WERI-Rb-1 (cell line): ENCODE data around the gene NOXO1.
"Not testable (repeated sequence)": the region's sequence is repeated elsewhere in the genome, so short reads cannot be mapped to it uniquely, and the experiment has no call there.

Experiments
- DNase-seq: peaks from one replicate; pipeline ENCODE4 v3.0.0-alpha.2; 2020
- H3K27ac ChIP-seq: fragments of 250-450 bp; sonication (Bioruptor Pico); 2 replicates; pipeline ENCODE4 v1.5.1; 2020; ENCODE audit warnings: mild to moderate bottlenecking, moderate library complexity
- H3K27me3 ChIP-seq: fragments of 250-450 bp; sonication (Bioruptor Pico); 2 replicates; pipeline ENCODE4 v1.5.1; 2021; ENCODE audit warnings: mild to moderate bottlenecking, low read depth, moderate library complexity; ENCODE audit not compliant: insufficient read depth, severe bottlenecking
- H3K36me3 ChIP-seq: fragments of 250-450 bp; sonication (Bioruptor Pico); 2 replicates; pipeline ENCODE4 v1.5.1; 2020; ENCODE audit warnings: mild to moderate bottlenecking, moderate library complexity
- H3K4me3 ChIP-seq: 2 replicates; pipeline ENCODE4 v1.5.1; 2011; ENCODE audit warnings: low read depth, mild to moderate bottlenecking, control low read depth, low read length
- H3K9me3 ChIP-seq: fragments of 250-450 bp; sonication (Bioruptor Pico); 2 replicates; pipeline ENCODE4 v1.5.1; 2021; ENCODE audit warnings: mild to moderate bottlenecking, moderate library complexity; ENCODE audit not compliant: severe bottlenecking
- TF ChIP-seq, protein P1 (sequence below): IDR thresholded peaks from 2 replicates; pipeline ENCODE4 v1.5.1; 2011; ENCODE audit warnings: low read depth, mild to moderate bottlenecking, control low read depth, inconsistent platforms, low read length

The NOXO1 gene

DNA sequence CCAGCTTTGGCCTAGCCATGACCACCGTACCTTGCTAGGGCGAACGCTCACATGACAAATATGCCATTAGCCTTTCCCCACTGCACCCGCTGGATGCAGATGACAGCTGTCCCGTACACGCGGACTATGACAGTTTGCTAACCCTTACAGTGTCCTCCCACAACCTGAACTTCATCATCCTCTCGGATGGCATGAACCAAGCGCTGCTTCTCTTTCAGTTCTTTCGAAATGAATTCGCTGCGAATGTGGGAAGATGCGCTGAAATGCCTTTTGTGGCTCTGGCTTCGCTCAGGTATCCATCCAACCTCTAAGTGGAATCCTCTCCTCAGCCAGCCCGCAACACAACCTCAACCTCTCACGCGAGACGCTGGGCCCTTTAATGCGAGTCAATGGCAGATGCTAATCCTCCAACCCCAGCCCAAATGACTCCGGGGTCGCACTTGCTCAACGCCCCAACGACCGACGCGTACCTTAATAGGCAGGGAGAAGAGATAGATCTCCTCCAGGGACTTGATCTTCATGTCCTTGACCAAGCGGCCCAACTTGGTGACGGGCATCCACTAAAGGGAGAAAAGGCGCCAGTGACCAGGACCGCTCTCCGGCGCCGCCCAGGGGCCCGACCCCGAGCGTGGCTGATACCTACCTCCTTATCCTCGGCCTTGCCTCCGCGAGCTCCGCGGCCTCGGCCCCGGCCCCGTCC, 17.3 kb downstream of the NOXO1 start:
- no peak for DNase-seq
- Histone ChIP-seq H3K27ac (peak overlapping the region; percentile 92), H3K4me3 (peak overlapping the region; percentile 82), H3K36me3 (peaks cover 43% of the 10 kb centered on the region), H3K9me3 (no peaks in the 10 kb centered on the region), H3K27me3 (no peaks in the 10 kb centered on the region)
- TF ChIP-seq, protein P1, sequence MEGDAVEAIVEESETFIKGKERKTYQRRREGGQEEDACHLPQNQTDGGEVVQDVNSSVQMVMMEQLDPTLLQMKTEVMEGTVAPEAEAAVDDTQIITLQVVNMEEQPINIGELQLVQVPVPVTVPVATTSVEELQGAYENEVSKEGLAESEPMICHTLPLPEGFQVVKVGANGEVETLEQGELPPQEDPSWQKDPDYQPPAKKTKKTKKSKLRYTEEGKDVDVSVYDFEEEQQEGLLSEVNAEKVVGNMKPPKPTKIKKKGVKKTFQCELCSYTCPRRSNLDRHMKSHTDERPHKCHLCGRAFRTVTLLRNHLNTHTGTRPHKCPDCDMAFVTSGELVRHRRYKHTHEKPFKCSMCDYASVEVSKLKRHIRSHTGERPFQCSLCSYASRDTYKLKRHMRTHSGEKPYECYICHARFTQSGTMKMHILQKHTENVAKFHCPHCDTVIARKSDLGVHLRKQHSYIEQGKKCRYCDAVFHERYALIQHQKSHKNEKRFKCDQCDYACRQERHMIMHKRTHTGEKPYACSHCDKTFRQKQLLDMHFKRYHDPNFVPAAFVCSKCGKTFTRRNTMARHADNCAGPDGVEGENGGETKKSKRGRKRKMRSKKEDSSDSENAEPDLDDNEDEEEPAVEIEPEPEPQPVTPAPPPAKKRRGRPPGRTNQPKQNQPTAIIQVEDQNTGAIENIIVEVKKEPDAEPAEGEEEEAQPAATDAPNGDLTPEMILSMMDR: peak; percentile 35; the same call in 1 of the 2 replicates

DNA sequence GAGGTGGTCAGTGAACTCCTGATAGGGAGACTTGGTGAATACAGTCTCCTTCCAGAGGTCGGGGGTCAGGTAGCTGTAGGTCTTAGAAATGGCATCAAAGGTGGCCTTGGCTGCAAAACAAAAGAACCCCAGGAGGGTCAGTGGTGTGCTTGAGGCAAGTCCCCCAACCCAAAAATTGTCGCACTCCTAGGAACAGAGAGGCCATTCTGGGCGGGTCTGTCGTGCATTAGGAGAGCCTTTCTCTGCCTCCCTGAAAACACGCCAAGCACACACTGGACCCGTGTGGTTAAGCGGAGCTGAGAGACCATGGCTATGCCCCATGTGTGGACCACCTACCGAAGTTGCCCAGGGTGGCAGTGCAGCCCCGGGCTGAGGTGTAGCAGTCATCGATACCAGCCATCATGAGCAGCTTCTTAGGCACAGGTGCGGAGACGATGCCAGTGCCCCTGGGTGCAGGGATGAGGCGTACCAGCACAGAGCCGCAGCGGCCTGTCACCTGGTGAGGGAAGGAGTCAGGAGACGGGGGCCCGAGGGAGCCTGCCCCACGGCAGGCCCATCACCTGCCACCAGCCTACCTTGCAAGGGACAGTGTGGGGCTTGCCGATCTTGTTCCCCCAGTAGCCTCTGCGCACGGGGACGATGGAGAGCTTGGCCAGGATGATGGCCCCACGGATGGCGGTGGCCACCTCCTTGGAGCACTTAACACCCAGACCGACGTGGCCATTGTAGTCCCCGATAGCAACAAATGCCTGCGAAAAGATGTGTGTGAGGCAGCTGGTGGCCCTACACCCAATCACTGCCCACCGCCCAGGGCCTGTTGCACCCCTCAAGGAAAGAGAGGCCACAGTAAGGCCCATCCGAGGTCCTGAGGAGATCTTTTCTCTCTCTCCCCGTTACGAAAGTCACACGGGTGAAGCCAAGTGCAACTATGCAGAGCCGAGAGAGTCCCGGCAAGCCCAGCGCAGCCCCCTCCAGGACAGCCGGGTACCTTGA, 18.8 kb downstream of the NOXO1 start:
- peak overlapping the region; percentile 92 for H3K27ac ChIP-seq

DNA sequence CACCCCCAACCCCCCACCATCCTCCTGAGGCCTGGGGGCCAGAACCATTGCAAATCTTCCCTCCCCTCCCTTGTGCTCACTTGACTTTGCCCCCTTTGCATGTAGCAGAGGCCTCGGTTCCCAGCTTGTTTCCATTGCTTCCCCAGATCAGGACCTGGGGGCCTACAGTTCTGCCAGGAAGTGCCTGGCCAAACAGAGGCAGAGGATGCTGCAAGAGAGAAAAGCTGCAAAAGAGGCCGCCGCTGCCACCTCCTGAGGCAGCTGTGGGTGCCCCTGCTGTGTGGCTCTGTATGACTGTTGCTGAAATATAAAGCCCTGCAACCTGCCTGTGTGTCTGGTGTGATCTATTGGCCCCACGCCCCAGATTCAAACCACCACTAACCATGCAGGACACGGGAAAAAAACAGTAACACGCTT, 19.6 kb downstream of the NOXO1 start:
- Histone ChIP-seq H3K36me3 (peaks cover 43% of the 10 kb centered on the region), H3K4me3 (no peak overlapping the region), H3K27me3 (no peaks in the 10 kb centered on the region), H3K27ac (no peak overlapping the region; the same call in 1 of the 2 replicates), H3K9me3 (no peaks in the 10 kb centered on the region)
- TF ChIP-seq, protein P1: no peak
- DNase-seq: no peak

More for the DNA sequence above, 18.8 kb downstream of the NOXO1 start:
- not testable (repeated sequence) for H3K4me3 ChIP-seq, DNase-seq, H3K27me3 ChIP-seq, H3K9me3 ChIP-seq
- H3K36me3 ChIP-seq: peaks cover 43% of the 10 kb centered on the region

DNA sequence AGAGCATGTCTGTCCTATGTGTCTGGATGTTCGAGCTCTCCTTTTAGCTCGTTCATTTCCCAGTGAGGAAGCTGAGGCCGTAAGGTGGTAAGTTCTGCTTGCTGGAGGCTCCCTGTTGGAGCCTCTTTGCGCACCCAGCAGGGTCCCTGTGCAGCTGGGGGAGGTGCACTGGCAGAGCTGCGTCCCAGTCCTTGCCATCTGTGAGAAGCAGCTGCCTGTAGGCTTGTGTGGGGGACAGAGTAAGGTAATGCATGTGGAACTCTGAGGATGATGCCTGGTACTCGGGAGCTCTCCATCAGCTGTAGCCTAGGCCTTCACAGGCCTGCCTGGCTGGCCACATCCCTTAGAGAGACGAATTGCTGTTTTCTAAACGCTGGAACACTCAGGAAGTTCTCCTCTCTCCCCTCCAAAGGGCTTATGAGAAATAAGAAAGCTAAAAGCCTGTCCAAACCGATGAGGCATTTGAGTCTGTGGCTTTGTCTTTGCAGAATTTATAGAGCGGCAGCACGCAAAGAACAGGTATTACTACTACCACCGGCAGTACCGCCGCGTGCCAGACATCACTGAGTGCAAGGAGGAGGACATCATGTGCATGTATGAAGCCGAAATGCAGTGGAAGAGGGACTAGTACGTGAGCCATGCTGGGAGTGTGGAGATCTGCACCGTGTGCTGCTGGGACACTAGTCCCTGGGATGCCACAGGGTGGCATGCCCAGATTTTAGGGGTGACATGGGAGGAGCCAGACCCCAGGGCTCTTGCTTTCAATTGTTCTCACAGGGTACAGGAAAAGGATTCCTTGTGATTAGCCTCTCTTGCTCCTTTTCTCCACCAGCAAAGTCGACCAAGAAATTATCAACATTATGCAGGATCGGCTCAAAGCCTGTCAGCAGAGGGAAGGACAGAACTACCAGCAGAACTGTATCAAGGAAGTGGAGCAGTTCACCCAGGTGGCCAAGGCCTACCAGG, 20.3 kb downstream of the NOXO1 start:
- TF ChIP-seq, protein P1: no peak
- DNase-seq: peak; percentile 72

DNA sequence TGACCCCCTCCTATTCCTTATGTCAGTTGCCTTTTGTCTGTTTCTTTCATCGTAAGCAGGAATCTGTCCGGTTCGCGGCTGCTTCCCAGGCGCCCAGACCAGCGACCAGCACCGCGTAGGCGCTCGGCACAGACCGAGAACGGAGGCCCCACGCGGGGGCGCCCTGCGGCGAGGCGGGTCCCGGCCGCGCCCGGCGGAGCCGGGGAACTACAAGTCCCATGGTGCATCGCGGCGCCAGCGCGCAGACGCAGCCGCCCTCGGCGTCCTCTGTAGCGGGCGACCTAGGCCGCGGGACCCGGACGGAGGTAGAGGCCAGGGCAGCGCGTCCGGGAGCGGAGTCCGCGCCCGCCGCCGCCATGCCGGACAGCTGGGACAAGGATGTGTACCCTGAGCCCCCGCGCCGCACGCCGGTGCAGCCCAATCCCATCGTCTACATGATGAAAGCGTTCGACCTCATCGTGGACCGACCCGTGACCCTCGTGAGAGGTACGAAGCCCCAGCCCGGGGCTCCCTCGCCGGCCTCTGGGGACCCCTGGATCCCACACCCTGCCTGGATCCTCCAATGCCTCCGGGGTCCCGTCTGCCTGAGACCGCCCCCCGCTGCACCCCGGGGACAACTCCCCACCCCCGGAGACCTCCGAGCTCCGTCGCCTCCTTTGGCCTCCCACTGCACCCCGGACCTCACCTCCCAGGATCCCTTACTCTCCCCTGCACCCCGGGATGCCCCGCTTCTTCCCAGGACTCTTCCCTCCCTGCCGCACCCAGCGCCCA, 21.8 kb downstream of the NOXO1 start, which contains the start of gene NDUFB10:
TSS of gene NDUFB10 (plus strand) at position 270 of the 771 bp plus-strand sequence. CDS start at position 357, 87 bp downstream.
- Histone ChIP-seq H3K27ac (peak within 1 kb of the TSS; percentile 79), H3K9me3 (no peaks in the 10 kb centered on the region), H3K27me3 (no peaks in the 10 kb centered on the region), H3K36me3 (peaks cover 38% of the 10 kb centered on the region), H3K4me3 (peak within 1 kb of the TSS; percentile 67)
- DNase-seq: peak; percentile 94
- TF ChIP-seq, protein P1: peak; percentile 83

More for the DNA sequence above, 20.3 kb downstream of the NOXO1 start:
- Histone ChIP-seq H3K4me3 (peak overlapping the region; percentile 67), H3K36me3 (peaks cover 43% of the 10 kb centered on the region), H3K27me3 (no peaks in the 10 kb centered on the region), H3K27ac (peak overlapping the region; percentile 79), H3K9me3 (no peaks in the 10 kb centered on the region)
